HG02588 (cell line): ENCODE data around the gene CDRT4.

Source experiments
- ATAC-seq: cut with Tn5 transposase; IDR thresholded peaks from one replicate; pipeline ENCODE4 v1.9.1; 2021; ENCODE audit warnings: mild to moderate bottlenecking, moderate library complexity; ENCODE audit not compliant: unreplicated experiment

The CDRT4 gene

GRCh38 chr17:15436473-15437302 is 30.7 kb downstream of the CDRT4 start:
- no peak for ATAC-seq

- no peak for ATAC-seq
Observed at GRCh38 chr17:15434956-15435355, 32.5 kb downstream of the CDRT4 start.

- ATAC-seq = no peak
Observed at GRCh38 chr17:15432807-15433611, 34.4 kb downstream of the CDRT4 start.

- no peak for ATAC-seq
Observed at GRCh38 chr17:15431766-15432165, 35.7 kb downstream of the CDRT4 start.

- ATAC-seq = no peak
Observed at GRCh38 chr17:15431196-15431595, 36.2 kb downstream of the CDRT4 start.

DNA sequence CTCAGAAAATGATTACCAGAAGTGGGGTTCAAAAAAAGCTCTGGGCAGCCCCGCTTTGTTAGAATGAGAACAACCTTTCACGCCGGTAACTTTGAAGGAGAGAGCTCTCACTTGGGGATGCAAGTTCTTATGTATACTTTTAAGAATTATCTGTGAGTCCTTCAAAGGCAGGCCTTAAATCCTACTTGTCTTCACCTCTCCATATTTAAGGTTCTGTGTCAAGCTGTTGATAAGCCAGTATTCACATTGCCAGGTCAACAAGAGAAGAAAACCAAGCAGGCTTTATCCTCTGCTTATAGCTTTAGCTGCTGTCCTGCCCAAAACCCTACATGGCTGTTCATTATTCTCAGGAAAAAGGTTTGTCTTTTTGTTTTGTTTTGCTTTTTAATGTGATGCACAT is 42.9 kb downstream of the CDRT4 start:
- no peak for ATAC-seq

DNA sequence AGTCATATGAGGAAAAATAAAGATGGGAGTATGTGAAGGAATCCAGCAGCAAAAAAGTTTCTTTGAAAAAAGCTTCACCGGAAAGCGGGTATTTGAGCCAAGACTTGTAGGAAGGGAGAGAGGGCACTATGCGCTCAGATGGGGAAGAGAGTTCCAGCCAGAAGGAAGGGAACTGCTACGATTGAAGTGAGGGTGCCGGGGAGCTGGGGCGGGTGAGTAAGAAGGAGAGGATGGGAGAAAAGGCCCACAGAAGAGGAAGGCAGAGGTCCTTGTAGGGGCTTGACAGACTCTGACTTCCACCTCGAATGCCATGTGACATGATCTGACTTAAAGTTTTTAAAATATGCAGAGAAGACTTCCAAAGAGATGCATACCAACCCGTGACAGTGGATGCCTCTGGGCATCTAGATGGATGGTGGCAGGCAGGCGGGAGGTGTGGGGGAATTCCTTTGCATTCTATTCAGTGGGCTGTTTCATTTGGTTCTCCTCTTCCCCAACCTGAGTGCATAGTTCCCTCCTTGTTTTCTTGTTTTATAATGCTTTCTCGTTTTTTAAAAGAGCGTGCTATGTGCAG is 44.9 kb downstream of the CDRT4 start:
- no peak for ATAC-seq

DNA sequence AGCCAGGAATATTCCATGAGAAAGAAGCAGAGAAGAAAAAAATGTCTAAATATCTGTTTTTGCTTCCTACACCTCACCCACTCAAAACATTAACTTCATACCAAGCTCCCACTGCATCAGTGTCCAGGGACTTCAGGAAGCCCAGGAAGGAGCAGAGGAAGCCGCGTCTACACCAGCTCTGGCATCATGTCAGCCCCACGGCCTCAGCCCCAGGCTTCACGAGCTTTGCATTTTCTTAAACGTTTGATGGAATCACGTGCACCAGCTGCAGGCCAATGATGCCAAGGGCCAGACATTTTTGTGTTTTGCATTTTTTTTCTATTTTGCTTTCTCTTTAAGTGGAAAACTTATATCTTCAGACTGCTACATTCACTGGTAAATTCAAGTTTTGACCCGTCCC is 48.6 kb downstream of the CDRT4 start:
- no peak for ATAC-seq

- no peak for ATAC-seq
Observed at GRCh38 chr17:15414532-15415306, 52.7 kb downstream of the CDRT4 start.

- no peak for ATAC-seq
Observed at GRCh38 chr17:15413101-15413771, 54.2 kb downstream of the CDRT4 start.

DNA sequence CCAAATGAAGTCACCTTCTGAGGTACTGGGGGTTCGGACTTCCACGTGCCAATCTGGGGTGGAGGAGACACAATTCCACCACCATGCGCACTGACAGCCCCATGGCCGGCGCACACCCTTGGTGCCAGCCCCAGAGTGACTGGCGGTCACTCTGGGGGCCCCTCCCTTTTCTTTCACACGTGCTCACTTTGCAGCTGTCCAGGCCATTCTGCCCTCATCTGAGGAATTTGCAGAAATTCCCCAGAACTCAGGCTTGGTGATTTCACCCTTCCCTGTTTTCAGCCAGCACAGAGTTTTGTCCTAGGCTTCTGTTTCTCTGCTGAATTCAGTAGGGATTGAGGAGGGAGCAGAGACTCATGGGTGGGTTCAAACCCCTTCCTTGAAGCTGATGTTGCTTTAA is 54.8 kb downstream of the CDRT4 start:
- ATAC-seq = no peak

- ATAC-seq = no peak
Observed at GRCh38 chr17:15411384-15412198, 55.8 kb downstream of the CDRT4 start.

- ATAC-seq = no peak
Observed at GRCh38 chr17:15409721-15410250, 57.6 kb downstream of the CDRT4 start.

- ATAC-seq = no peak
Observed at GRCh38 chr17:15408803-15409202, 58.6 kb downstream of the CDRT4 start.

DNA sequence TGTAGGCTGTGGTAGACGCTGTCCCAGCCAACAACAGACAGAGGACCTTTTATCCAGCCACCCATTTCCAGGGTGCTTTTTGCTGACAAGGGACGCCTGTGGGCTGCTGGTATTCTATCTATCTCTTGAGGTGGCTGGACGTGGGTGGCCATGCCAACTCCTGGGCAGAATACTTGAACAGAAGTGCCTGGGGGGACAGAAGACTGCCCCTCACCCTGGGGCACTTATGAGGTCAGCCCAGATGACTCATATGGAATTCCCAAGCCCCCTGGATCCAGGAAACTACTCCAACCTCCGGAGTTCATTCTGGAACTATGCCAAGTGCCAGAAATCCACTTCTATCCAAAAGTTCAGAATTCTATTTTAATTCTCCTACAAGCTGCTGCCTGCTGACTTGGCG is 61.3 kb downstream of the CDRT4 start:
- no peak for ATAC-seq

DNA sequence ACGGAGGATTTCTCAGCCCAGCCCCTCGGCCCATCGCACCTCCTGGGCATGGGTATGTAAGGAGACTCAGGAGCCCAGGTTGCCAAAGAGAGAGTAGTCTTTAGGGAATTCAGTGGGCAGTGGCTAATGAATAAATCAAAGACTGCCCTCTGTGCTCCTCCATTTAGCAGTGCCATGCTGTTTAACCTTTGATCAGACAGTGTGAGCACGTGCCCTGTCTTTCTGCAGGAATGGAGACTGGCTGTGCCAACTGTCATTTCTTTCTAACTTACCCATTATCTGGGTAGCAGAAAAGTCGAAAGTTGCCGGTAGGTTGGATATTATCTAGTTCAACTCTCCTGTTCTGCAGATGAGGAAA is 62.4 kb downstream of the CDRT4 start:
- ATAC-seq = no peak

DNA sequence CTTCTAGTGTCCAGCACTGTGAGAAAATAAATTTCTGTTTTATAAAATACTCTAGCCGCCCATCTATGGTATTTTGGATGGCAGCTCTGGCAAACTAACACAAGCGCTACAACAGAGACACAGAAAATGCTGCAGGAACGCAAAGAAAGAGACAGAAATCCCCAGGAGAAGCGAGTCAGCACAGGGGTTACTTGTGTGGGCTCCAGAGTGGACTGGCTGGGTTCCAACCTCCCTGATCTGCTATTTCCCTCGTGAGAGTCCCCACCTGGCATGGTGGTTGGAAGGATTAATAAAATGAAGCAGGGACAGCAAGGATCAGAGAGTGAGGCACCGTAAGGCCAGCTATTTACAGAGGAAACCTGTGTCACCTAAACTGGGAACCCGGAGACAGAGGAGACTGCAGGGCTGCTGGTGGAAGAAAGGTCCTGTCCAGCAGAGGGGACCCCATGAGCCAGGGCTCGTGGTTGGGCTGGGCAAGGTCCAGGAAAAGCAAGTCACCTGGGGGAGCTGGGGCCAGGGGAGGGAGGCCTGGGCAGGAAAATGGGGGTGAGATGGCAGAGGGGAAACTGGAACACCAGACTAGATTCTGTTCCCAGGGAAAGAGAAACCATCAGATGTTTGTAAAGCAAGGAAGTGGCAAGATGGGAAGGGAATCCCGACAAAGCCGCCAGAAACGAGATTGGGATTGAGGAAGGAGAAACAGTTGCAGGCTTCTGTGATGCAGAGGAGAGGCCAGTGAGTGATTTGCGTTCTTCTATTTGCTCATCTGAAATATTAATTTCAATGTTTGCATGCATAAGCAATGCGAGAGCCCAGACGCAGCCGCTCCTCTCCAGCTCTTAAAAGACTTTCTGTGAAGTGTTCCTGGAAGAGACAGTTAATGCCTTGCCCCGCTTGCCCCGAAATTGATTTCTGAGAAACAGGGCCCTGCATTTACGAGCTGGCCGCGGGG is 63.0 kb downstream of the CDRT4 start:
- ATAC-seq = no peak

DNA sequence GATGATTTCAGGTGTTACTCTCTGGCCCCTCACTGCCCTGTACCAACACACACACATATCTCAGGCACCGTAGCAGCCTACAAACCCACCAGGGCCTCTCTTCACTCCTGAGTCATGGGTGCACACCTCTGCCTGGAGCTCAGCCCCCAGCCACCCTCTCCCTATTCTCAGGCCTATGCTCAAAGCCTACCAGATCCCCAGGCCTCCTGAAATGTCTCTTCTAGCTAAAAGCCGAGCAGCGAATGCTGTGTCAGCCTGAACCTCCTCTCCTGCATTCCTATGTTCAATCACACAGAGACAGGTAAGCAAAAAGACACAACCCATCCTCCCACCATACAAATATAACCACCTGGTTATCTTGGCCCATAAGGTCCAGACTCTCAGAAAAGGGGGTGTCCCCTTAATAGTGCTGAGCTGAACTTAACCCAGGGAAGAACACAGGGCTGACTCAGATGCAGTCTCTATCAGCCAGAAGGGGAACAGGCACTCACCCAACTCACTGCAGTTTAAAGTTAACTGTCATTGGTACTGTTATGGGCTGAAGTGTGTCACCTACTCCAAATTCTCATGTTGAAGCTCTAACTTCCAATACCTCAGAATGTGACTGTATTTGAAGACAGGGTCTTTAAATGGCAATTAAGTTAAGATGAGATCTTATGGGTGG is 64.0 kb downstream of the CDRT4 start:
- ATAC-seq = no peak
